Left ventricle myocardium inferior (tissue), 1 donor: ENCODE measurements around the gene SLC5A5. TPM values are rescaled to one million over a fixed set of nuclear protein-coding genes. Genes with fewer than 3 reads are reported as not detected.

Experiments used
- DNase-seq: peaks from one replicate; pipeline ENCODE4 v3.0.0-alpha.2; 2020
- H3K27ac ChIP-seq: fragments of 200-600 bp; replicated peaks from 2 replicates; pipeline ENCODE4 v1.8.0; 2021
- H3K27me3 ChIP-seq: fragments of 200-600 bp; 2 replicates; pipeline ENCODE4 v1.8.0; 2021; ENCODE audit warnings: low read depth
- H3K36me3 ChIP-seq: fragments of 200-600 bp; 2 replicates; pipeline ENCODE4 v1.8.0; 2021
- H3K4me1 ChIP-seq: fragments of 200-600 bp; 2 replicates; pipeline ENCODE4 v1.8.0; 2021
- H3K4me3 ChIP-seq: fragments of 200-600 bp; 2 replicates; pipeline ENCODE4 v1.8.0; 2021; ENCODE audit warnings: mild to moderate bottlenecking, moderate library complexity
- H3K9me3 ChIP-seq: fragments of 200-600 bp; replicated peaks from 2 replicates; pipeline ENCODE4 v1.8.0; 2021
- intact Hi-C: fragments of 100-400 bp; cut with micrococcal nuclease; formaldehyde crosslinking; loops from one replicate; pipeline ENCODE4 v1.11.0; 2022
- total RNA-seq: library from RNA; stranded (reverse); fragmentation: NEBNext Ultra II Directional; extraction: Animal tissue kit (Norgen Biotek cat#: 25700); gene quantifications from one replicate; pipeline ENCODE4 v1.2.1, GENCODE V29; 2021
- TF ChIP-seq, protein P1 (sequence below): fragments of 200-600 bp; IDR thresholded peaks from 2 replicates; pipeline ENCODE4 v1.8.0; 2021; ENCODE audit warnings: antibody characterized with exemption, mild to moderate bottlenecking, borderline replicate concordance
- donor health status: DM: no; HTN: yes; CAD: no; lungs with severe emphysema.

The SLC5A5 gene
- total RNA-seq, 1 donor from 2014 or later: not detected

DNA sequence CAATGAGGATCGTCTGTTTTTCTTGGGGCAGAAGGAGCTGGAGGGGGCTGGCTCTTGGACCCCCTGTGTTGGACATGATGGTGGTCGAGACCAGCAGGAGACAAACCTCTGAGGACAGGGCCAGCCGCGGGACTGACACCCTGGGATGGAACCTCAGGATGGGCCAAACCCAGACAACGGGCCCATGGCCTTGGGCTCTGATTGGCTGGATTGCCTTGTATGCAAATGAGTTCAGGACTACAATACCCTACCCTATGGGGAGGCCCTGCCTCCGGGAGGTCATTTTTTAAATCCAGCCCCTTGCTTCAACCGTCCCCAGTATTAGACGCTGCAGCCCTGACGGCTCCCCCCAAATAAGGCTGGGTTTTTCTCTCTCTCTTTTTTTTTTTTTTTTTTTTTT is 22.0 kb downstream of the SLC5A5 start:
- no peak for DNase-seq
- H3K36me3 ChIP-seq: no peaks in the 10 kb centered on the region
- H3K4me3 ChIP-seq: no peak overlapping the region
- intact Hi-C loops: no loop called here
- TF ChIP-seq, protein P1, sequence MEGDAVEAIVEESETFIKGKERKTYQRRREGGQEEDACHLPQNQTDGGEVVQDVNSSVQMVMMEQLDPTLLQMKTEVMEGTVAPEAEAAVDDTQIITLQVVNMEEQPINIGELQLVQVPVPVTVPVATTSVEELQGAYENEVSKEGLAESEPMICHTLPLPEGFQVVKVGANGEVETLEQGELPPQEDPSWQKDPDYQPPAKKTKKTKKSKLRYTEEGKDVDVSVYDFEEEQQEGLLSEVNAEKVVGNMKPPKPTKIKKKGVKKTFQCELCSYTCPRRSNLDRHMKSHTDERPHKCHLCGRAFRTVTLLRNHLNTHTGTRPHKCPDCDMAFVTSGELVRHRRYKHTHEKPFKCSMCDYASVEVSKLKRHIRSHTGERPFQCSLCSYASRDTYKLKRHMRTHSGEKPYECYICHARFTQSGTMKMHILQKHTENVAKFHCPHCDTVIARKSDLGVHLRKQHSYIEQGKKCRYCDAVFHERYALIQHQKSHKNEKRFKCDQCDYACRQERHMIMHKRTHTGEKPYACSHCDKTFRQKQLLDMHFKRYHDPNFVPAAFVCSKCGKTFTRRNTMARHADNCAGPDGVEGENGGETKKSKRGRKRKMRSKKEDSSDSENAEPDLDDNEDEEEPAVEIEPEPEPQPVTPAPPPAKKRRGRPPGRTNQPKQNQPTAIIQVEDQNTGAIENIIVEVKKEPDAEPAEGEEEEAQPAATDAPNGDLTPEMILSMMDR: no peak
- H3K9me3 ChIP-seq: no peaks in the 10 kb centered on the region
- H3K27ac ChIP-seq: no peak overlapping the region
- H3K27me3 ChIP-seq: peaks cover 88% of the 10 kb centered on the region
- no peaks in the 10 kb centered on the region for H3K4me1 ChIP-seq

DNA sequence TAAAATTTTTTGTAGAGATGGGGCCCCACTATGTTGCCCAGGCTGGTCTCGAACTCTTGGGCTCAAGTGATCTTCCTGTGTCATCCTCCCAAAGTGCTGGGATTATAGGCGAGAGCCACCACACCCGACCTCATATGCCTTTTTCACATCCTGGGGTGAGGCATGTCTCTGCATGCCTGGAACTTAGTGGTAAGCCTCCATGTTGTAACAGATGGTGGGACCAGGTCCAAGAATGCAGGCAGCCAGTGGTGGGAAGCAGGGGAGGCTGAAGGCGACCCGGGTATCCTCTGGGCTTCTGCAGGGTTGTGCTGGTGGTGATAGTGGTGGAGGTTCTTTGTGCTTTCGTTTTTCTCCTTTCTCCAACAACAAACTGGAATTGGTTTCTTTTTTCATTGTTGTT is 31.0 kb downstream of the SLC5A5 start:
- DNase-seq: no peak
- Histone ChIP-seq H3K27ac (no peak overlapping the region), H3K9me3 (peaks cover 6% of the 10 kb centered on the region), H3K4me3 (no peak overlapping the region), H3K4me1 (no peaks in the 10 kb centered on the region), H3K36me3 (no peaks in the 10 kb centered on the region), H3K27me3 (peaks cover 78% of the 10 kb centered on the region)
- TF ChIP-seq, protein P1: no peak
- intact Hi-C loops: no loop called here

DNA sequence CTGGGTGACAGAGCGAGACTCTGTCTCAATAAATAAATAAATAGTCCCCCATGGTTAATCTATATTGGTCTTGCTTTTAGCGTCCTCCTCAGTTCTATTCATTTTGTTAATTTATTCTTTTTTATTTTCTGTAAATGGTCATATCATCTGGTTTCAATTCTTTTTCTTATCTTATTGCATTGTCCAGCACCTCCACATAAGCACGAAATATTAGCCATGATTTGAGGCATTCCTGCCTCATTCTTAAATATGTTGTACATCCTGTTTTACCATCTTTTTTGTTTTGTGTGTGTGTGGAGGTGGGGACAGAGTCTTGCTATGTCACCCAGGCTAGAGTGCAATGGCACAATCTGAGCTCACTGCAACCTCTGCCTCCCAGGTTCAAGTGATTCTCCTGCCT is 36.5 kb downstream of the SLC5A5 start:
- Histone ChIP-seq H3K9me3 (peaks cover 26% of the 10 kb centered on the region), H3K27me3 (peaks cover 70% of the 10 kb centered on the region), H3K4me1 (no peaks in the 10 kb centered on the region), H3K27ac (no peak overlapping the region), H3K36me3 (no peaks in the 10 kb centered on the region), H3K4me3 (no peak overlapping the region)
- TF ChIP-seq, protein P1: no peak
- intact Hi-C loops: no loop called here
- no peak for DNase-seq

DNA sequence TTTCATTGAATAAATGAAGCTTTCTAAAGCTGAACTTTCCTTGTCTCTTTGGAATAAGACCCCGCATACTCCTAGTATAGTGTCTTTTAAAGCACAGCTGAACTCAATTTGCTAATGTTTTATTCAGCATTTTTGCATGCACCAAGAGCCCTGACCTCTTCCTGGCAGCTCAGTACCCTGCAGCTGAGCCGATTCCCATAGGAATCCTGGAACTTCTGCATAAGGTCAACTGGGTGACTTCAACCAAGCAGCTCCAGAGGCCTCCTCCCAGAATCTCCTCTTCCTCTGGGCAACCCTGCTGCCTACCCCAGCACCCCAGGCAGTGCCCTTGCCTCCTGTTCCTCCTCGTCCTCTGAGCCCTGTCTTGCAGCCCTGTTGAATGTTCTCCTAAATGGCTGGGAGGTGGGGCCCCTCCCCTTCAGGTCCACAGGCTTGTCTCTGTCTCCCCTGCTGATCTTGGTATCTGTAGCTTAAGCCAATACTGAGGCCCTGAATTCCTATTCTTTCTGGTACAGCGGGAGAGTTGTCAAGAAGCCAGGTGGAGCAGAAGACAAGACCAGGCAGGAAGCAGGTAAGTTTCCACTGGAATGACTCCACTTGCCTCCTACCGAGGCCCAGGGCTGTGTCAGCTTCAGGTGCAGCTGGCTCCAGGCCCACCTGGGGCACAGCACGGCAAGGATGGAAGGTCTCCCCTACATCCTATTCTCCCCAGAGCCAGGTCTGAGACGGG is 37.4 kb downstream of the SLC5A5 start:
- TF ChIP-seq, protein P1: no peak
- Histone ChIP-seq H3K4me3 (no peak overlapping the region), H3K27ac (no peak overlapping the region), H3K9me3 (peaks cover 35% of the 10 kb centered on the region), H3K36me3 (no peaks in the 10 kb centered on the region), H3K4me1 (no peaks in the 10 kb centered on the region), H3K27me3 (peaks cover 71% of the 10 kb centered on the region)
- intact Hi-C loops: no loop called here
- no peak for DNase-seq

DNA sequence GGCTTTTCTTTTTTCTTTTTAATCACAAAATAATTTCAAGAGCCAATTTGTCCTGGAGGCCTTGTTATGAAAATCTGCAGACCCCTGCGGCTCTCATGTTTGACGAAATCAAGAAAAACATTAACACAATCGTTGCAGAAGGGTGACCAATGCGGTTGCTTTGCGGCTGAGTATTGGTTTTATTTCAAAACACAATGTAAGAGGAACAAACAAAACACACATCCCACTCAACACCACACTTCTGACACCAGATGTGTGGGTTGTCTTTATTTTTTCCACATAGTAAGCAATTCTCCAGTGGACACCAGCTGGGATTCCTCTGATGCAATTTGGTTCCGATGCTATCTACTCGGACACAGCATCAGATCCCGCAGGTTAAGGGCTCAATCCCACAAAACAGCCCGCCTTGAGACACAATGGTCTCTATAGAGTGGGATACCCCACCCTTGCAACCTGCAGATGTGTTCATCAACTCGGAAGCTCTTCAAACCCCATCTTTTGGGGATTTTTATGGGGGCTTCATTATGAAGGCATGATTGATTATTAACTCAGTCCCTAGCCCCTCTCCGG is 39.1 kb downstream of the SLC5A5 start:
- DNase-seq: no peak
- Histone ChIP-seq H3K27me3 (peaks cover 82% of the 10 kb centered on the region), H3K4me1 (no peaks in the 10 kb centered on the region), H3K4me3 (no peak overlapping the region), H3K27ac (no peak overlapping the region), H3K36me3 (no peaks in the 10 kb centered on the region), H3K9me3 (peaks cover 35% of the 10 kb centered on the region)
- intact Hi-C loops: no loop called here
- TF ChIP-seq, protein P1: no peak
